Neural cell (in vitro differentiated cells): Measurements from ENCODE around the gene CNTN4.

Source experiments
- CTCF ChIP-seq: fragments of 450-650 bp; IDR thresholded peaks from 2 replicates; pipeline ENCODE4 v1.5.1; 2014; ENCODE audit warnings: antibody characterized with exemption, mild to moderate bottlenecking, moderate library complexity; ENCODE audit not compliant: poor library complexity, severe bottlenecking
- EZH2 ChIP-seq: fragments of 200-600, 300-800 bp; shearing (Covaris generic), sonication (generic); IDR thresholded peaks from 2 replicates; pipeline ENCODE4 v1.6.1; 2014; ENCODE audit warnings: antibody characterized with exemption, low read length, borderline replicate concordance, mild to moderate bottlenecking; ENCODE audit not compliant: insufficient read depth, poor library complexity, severe bottlenecking
- TAF1 ChIP-seq: IDR thresholded peaks from 2 replicates; pipeline ENCODE4 v1.6.1; 2012; ENCODE audit warnings: low read depth

- no peak for TF ChIP-seq CTCF
- TF ChIP-seq EZH2 = no peak
- no peak for TF ChIP-seq TAF1
Measured at GRCh38 chr3:2512881-2513280, 414.2 kb downstream of the CNTN4 start.
